Breast epithelium (tissue), 4 donors: Measurements from ENCODE around the gene SPATA45. TPM values are rescaled to one million over a fixed set of nuclear protein-coding genes. Genes with fewer than 3 reads are reported as not detected.

Experiments used
- DNase-seq, 2 donors: peaks; one replicate each; pipeline ENCODE4 v3.0.0-alpha.2; 2019; ENCODE audit warnings: low spot score in 2 of 2
- H3K27ac ChIP-seq, 2 donors: fragments of 200-600 bp; sonication (generic) in 1 of 2; one replicate each; pipeline ENCODE4 v1.5.1; 2016 to 2019; ENCODE audit warnings: mild to moderate bottlenecking in 1 of 2
- H3K27me3 ChIP-seq, 2 donors: fragments of 200-600 bp; sonication (generic) in 1 of 2; one replicate each; pipeline versions ENCODE4 v1.5.1 to v1.6.0; 2017 to 2019; ENCODE audit warnings: control low read depth in 1 of 2, mild to moderate bottlenecking in 1 of 2
- H3K36me3 ChIP-seq: fragments of 200-600 bp; one replicate; pipeline ENCODE4 v1.5.1; 2019
- H3K4me1 ChIP-seq, 2 donors: fragments of 200-600 bp; sonication (generic); one replicate each; pipeline ENCODE4 v1.5.1; 2016 to 2019; ENCODE audit warnings: control low read depth in 1 of 2
- H3K4me3 ChIP-seq, 3 donors: fragments of 200-600 bp; sonication (generic); 1 replicate in 2 of 3; 2 replicates in 1 of 3; pipeline ENCODE4 v1.5.1; 2016 to 2019; ENCODE audit warnings: mild to moderate bottlenecking in 3 of 3, moderate library complexity in 2 of 3
- H3K9me3 ChIP-seq, 2 donors: fragments of 200-600 bp; sonication (generic) in 1 of 2; one replicate each; pipeline ENCODE4 v1.5.1; 2016 to 2019; ENCODE audit warnings: control low read depth in 1 of 2
- POLR2A ChIP-seq: fragments of 450-650 bp; IDR thresholded peaks from one replicate; pipeline ENCODE4 v1.6.1; 2016; ENCODE audit warnings: antibody characterized with exemption, mild to moderate bottlenecking, moderate library complexity
- POLR2AphosphoS5 ChIP-seq, 3 donors: sonication (generic); formaldehyde crosslinking; IDR thresholded peaks; one replicate each; pipeline ENCODE4 v1.6.1; 2017; ENCODE audit warnings: antibody characterized with exemption in 3 of 3
- intact Hi-C: fragments of 100-400 bp; cut with DNase I; formaldehyde crosslinking; loops from one replicate; pipeline ENCODE4 v1.15.1; 2023; ENCODE audit warnings: low total_unique reads
- total RNA-seq, 3 donors: library from RNA; depleted of rRNA; stranded (reverse); fragments of >200 nt; gene quantifications; one replicate each; pipeline ENCODE4 v1.1.0, GENCODE V29; 2016
- TF ChIP-seq, protein P1 (sequence below), 3 donors: fragments of 450-650 bp; IDR thresholded peaks; one replicate each; pipeline ENCODE4 v1.5.1; 2016 to 2017; ENCODE audit warnings: antibody characterized with exemption in 3 of 3, mild to moderate bottlenecking in 3 of 3, moderate library complexity in 3 of 3

Gene SPATA45
- total RNA-seq, 3 donors from 2014 or later, result not detected

DNA sequence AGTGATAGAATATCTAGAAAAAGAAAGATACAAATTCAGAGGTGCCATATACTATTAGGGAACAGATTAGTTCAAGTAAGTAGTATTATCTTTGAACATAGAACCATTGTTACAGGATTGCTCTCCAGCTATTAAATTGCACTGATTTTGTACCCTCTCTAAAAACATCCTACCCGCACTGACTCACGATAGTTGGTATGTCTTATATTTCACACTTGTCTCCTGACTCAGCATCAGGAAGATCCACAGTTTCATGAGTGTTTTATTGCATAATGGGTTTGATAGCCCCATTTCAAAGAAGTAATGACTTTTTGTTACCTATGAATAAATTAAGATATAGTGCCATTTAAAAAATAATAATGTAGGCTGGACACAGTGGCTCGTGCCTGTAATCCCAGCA lies 49.8 kb downstream of the SPATA45 start:
- Histone ChIP-seq H3K9me3 (no peaks in the 10 kb centered on the region), H3K4me3 (no peak overlapping the region), H3K36me3 (no peaks in the 10 kb centered on the region), H3K27me3 (no peaks in the 10 kb centered on the region), H3K4me1 (no peaks in the 10 kb centered on the region), H3K27ac (no peak overlapping the region)
- DNase-seq, result no peak
- intact Hi-C loops, result no loop called here
- TF ChIP-seq POLR2AphosphoS5 (IDR thresholded peaks at IDR 0.05) (no peak), POLR2A (no peak)
- TF ChIP-seq, protein P1, sequence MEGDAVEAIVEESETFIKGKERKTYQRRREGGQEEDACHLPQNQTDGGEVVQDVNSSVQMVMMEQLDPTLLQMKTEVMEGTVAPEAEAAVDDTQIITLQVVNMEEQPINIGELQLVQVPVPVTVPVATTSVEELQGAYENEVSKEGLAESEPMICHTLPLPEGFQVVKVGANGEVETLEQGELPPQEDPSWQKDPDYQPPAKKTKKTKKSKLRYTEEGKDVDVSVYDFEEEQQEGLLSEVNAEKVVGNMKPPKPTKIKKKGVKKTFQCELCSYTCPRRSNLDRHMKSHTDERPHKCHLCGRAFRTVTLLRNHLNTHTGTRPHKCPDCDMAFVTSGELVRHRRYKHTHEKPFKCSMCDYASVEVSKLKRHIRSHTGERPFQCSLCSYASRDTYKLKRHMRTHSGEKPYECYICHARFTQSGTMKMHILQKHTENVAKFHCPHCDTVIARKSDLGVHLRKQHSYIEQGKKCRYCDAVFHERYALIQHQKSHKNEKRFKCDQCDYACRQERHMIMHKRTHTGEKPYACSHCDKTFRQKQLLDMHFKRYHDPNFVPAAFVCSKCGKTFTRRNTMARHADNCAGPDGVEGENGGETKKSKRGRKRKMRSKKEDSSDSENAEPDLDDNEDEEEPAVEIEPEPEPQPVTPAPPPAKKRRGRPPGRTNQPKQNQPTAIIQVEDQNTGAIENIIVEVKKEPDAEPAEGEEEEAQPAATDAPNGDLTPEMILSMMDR (IDR thresholded peaks at IDR 0.05), result no peak

DNA sequence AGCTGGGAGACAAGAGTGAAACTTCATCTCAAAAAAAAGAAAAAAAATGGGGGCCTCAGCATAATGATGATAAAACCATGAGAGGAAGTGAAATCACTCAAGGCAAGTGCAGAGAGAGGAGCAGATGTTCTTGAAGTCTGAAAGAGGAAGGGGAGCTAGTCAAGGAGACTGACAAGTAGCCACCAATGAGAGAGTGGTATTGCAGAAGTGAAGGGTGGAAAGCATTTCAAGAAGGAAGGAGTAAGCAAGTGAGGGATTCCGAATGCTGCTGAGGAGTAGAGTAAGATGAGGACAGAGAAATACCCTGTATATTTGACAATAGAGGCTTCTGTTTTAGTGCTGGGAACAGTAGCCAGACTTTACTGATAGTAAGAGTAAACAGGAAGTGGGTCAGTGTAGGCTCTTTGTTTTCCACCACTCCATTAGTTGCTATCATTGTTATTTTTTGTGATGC lies 52.9 kb downstream of the SPATA45 start:
- Histone ChIP-seq H3K4me1 (peaks cover 0 to 7% of the 10 kb centered on the region in 2 donors), H3K27ac (no peak overlapping the region), H3K36me3 (no peaks in the 10 kb centered on the region), H3K27me3 (no peaks in the 10 kb centered on the region), H3K4me3 (no peak overlapping the region), H3K9me3 (no peaks in the 10 kb centered on the region)
- intact Hi-C loops, result no loop called here
- no peak for TF ChIP-seq POLR2AphosphoS5 (IDR thresholded peaks at IDR 0.05)
- no peak for TF ChIP-seq POLR2A
- TF ChIP-seq, protein P1 (IDR thresholded peaks at IDR 0.05), result no peak
- DNase-seq, result no peak

DNA sequence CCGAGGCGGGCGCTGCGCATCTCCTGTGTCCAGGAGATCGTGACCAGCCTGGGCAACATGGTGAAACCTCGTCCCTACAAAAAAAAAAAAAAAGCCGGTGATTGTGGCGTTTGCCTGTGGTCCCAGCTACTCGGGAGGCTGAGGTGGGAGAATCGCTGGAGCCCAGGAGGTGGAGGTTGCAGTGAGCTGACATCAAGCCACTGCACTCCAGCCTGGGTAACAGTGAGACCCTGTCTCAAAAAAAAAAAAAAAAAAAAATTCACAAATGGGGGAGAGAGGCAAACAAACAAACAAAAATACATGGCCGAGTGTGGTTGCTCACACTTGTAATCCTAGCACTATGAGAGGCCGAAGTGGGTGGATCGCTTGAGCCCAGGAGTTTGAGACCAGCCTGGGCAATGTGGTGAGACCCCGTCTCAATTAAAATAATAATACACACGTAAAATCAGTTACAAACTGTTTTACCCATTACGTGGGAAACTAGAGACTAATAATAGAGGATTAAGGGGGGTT lies 55.0 kb downstream of the SPATA45 start:
- no peaks in the 10 kb centered on the region for H3K36me3 ChIP-seq
- intact Hi-C loops, result no loop called here
- peaks cover 0 to 11% of the 10 kb centered on the region in 2 donors for H3K4me1 ChIP-seq
- no peaks in the 10 kb centered on the region for H3K9me3 ChIP-seq
- H3K27me3 ChIP-seq, result no peaks in the 10 kb centered on the region
- TF ChIP-seq, protein P1 (IDR thresholded peaks at IDR 0.05), result no peak
- TF ChIP-seq POLR2AphosphoS5 (IDR thresholded peaks at IDR 0.05), result no peak
- no peak for TF ChIP-seq POLR2A
- no peak for DNase-seq
- H3K27ac ChIP-seq, result peak overlapping the region; percentile 90 to 97
- H3K4me3 ChIP-seq, result peak overlapping the region; percentile 74 to 96 (median 75)

DNA sequence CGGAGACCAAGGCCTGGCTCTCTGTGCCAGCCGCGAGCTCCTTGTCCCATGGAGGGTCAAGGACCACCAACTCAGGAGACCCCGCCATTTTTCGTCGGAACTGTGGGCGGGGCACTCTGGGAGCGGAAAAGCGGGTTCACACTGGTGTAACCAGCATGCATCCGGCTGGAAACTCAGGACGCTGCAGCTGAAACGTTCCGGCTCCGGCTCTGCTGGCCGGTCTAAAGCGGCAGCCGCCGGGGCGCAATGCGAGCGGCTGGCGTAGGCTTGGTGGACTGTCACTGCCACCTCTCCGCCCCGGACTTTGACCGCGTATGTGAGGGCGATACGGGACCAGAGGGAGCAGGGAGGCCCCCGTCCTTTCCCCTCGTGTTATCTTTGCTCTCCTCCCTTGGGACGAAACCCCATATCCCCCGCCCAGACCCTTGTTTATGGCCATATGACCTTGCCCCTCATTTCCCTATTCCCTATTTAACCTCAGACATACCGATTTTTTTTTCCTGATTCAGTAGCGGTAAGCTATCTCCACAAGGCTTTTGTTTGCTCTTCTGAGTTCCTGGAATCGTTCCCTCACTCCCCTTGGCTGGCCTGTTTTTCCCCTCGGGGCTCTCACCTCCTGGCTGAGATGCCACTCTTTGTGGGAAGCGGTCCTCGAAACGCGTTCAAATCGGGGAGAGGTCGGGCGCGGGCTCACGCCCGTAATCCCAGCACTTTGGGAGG lies 55.6 kb downstream of the SPATA45 start, which contains the start of the genes NSL1 and TATDN3:
NSL1 (minus strand) TSS at position 102 of the 720 bp plus-strand sequence; CDS start at position 88, 14 bp downstream.
TATDN3 (plus strand) TSS at position 219 of the 720 bp plus-strand sequence; CDS start at position 247, 28 bp downstream.
- TF ChIP-seq POLR2A, result peak; percentile 76
- TF ChIP-seq, protein P1 (IDR thresholded peaks at IDR 0.05), result no peak
- peak; percentile 86 to 92 (median 91) for TF ChIP-seq POLR2AphosphoS5 (IDR thresholded peaks at IDR 0.05)
- H3K27me3 ChIP-seq, result no peaks in the 10 kb centered on the region
- DNase-seq, result peak; percentile 81 to 89
- peak within 1 kb of the TSS; percentile 74 to 96 (median 75) for H3K4me3 ChIP-seq
- peaks cover 0 to 11% of the 10 kb centered on the region in 2 donors for H3K4me1 ChIP-seq
- intact Hi-C loops, result no loop called here
- H3K27ac ChIP-seq, result peak within 1 kb of the TSS; percentile 90 to 97
- H3K36me3 ChIP-seq, result no peaks in the 10 kb centered on the region
- no peaks in the 10 kb centered on the region for H3K9me3 ChIP-seq

DNA sequence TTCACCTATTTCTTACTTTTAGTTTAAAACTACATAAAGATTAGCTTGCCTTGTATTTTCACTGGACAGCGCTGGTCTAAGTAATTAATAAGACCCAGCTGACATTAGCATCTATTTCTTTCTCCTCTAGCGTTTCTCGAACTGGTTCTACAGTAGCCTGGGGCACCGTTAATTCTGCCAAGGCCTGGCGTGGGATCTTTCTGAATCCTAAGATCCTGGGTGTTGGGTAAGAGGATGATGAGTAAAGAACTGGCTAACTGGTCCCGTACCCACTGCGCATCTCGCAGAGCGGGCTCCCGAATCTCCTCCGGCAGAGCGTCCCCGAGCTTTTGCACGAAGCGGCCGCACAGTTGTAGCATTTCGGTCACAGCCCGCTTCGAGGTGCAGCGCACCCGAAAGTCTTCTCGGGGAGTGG lies 56.2 kb downstream of the SPATA45 start:
- no peak for DNase-seq
- TF ChIP-seq, protein P1 (IDR thresholded peaks at IDR 0.05), result no peak
- TF ChIP-seq POLR2A (no peak), POLR2AphosphoS5 (IDR thresholded peaks at IDR 0.05) (no peak)
- Histone ChIP-seq H3K4me3 (peak overlapping the region; percentile 74 to 96 (median 75)), H3K27ac (peak overlapping the region; percentile 90 to 97), H3K4me1 (peaks cover 0 to 11% of the 10 kb centered on the region in 2 donors), H3K9me3 (no peaks in the 10 kb centered on the region), H3K36me3 (no peaks in the 10 kb centered on the region), H3K27me3 (no peaks in the 10 kb centered on the region)
- intact Hi-C loops, result no loop called here
